HG03378 (cell line): ENCODE results near the gene CACFD1.

ENCODE experiments used
- ATAC-seq: cut with Tn5 transposase; IDR thresholded peaks from one replicate; pipeline ENCODE4 v1.9.1; 2021; ENCODE audit warnings: mild to moderate bottlenecking, moderate library complexity; ENCODE audit not compliant: unreplicated experiment

Gene CACFD1

GRCh38 chr9:133515615-133516255 is 56.0 kb downstream of the CACFD1 start:
- ATAC-seq = no peak

GRCh38 chr9:133516256-133516960 is 56.6 kb downstream of the CACFD1 start:
- no peak for ATAC-seq

- ATAC-seq = no peak
Observed at GRCh38 chr9:133516961-133517350, 57.2 kb downstream of the CACFD1 start.

GRCh38 chr9:133517711-133518110 is 57.9 kb downstream of the CACFD1 start:
- ATAC-seq = no peak

- ATAC-seq = no peak
Observed at GRCh38 chr9:133518200-133518599, 58.4 kb downstream of the CACFD1 start.

GRCh38 chr9:133518706-133519449 is 59.1 kb downstream of the CACFD1 start:
- no peak for ATAC-seq

- no peak for ATAC-seq
Observed at GRCh38 chr9:133519693-133520092, 59.9 kb downstream of the CACFD1 start.

- no peak for ATAC-seq
Observed at GRCh38 chr9:133520121-133520835, 60.5 kb downstream of the CACFD1 start.
